Esophagus squamous epithelium (tissue), 5 donors: ENCODE data around the gene THUMPD2. TPM values are rescaled to one million over a fixed set of nuclear protein-coding genes. Genes with fewer than 3 reads are reported as not detected.
A peak's percentile ranks its signal among the peaks of the same experiment; 100 is the strongest.

Experiments
- DNase-seq: peaks from one replicate; lab custom pipeline; 2025; lab: John Stamatoyannopoulos, UW
- H3K27ac ChIP-seq, 4 donors: fragments of 200-600 bp; sonication (generic); one replicate each; pipeline ENCODE4 v1.5.1; 2016 to 2019; ENCODE audit warnings: mild to moderate bottlenecking in 1 of 4
- H3K27me3 ChIP-seq, 4 donors: fragments of 200-600 bp; sonication (generic); 1 replicate in 3 of 4; 2 replicates in 1 of 4; pipeline versions ENCODE4 v1.5.1 to v1.6.0; 2017 to 2021; ENCODE audit warnings: antibody characterized with exemption in 1 of 4
- H3K36me3 ChIP-seq, 3 donors: fragments of 200-600 bp; sonication (generic); one replicate each; pipeline ENCODE4 v1.5.1; 2016 to 2019
- H3K4me1 ChIP-seq, 3 donors: fragments of 200-600 bp; sonication (generic); one replicate each; pipeline ENCODE4 v1.5.1; 2017 to 2019
- H3K4me3 ChIP-seq, 4 donors: fragments of 200-600 bp; sonication (generic); 1 replicate in 3 of 4; 2 replicates in 1 of 4; pipeline ENCODE4 v1.5.1; 2016 to 2019; ENCODE audit warnings: mild to moderate bottlenecking in 2 of 4, moderate library complexity in 1 of 4
- H3K9me3 ChIP-seq, 3 donors: fragments of 200-600 bp; sonication (generic); one replicate each; pipeline ENCODE4 v1.5.1; 2016 to 2019
- POLR2A ChIP-seq, 4 donors: fragments of 450-650 bp; IDR thresholded peaks; one replicate each; pipeline ENCODE4 v1.6.1; 2017; ENCODE audit warnings: antibody characterized with exemption in 4 of 4, mild to moderate bottlenecking in 4 of 4, moderate library complexity in 3 of 4
- WGBS, 2 donors: methylation state at CpG; one replicate each; pipeline ENCODE4 v1.1.5; 2018; 5-methylcytosine and 5-hydroxymethylcytosine counted together
- intact Hi-C: fragments of 100-400 bp; cut with DNase I; formaldehyde crosslinking; loops from one replicate; pipeline ENCODE4 v1.15.0; 2022
- total RNA-seq, 4 donors: library from RNA; depleted of rRNA; stranded (reverse); fragments of >200 nt; gene quantifications; one replicate each; pipeline ENCODE4 v1.1.0, GENCODE V29; 2016
- TF ChIP-seq, protein P1 (sequence below), 6 experiments: fragments of 450-650 bp in 4 of 6; fragments of 200-600 bp in 2 of 6; sonication (generic) in 2 of 6; IDR thresholded peaks; one replicate each; pipeline ENCODE4 v1.5.1; 2016 to 2019; ENCODE audit warnings: antibody characterized with exemption in 6 of 6, mild to moderate bottlenecking in 4 of 6, moderate library complexity in 4 of 6
- donor health status: DM: yes; HTN: yes; CAD: no.

Gene THUMPD2
- total RNA-seq, 4 donors from 2014 or later: 5.2 to 16.4 (median 12.2) TPM

DNA sequence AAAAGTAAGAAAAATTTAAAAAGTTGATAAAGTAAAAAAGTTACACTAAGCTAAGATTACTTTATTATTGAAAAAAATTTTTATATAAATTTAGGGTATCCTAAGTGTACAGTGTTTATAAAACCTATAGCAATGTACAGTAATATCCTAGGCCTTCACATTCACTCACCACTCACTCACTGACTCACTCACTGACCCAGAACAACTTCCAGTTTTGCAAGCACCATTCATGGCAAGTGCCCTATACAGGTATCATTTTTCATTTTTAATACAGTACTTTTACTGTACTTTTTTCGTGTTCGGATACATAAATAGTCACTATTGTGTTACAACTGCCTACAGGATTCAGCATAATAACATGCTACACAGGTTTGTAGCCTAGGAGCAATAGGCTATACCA is 8.9 kb upstream of the THUMPD2 start:
- TF ChIP-seq, protein P1, sequence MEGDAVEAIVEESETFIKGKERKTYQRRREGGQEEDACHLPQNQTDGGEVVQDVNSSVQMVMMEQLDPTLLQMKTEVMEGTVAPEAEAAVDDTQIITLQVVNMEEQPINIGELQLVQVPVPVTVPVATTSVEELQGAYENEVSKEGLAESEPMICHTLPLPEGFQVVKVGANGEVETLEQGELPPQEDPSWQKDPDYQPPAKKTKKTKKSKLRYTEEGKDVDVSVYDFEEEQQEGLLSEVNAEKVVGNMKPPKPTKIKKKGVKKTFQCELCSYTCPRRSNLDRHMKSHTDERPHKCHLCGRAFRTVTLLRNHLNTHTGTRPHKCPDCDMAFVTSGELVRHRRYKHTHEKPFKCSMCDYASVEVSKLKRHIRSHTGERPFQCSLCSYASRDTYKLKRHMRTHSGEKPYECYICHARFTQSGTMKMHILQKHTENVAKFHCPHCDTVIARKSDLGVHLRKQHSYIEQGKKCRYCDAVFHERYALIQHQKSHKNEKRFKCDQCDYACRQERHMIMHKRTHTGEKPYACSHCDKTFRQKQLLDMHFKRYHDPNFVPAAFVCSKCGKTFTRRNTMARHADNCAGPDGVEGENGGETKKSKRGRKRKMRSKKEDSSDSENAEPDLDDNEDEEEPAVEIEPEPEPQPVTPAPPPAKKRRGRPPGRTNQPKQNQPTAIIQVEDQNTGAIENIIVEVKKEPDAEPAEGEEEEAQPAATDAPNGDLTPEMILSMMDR (IDR thresholded peaks at IDR 0.05): no peak
- Histone ChIP-seq H3K9me3 (peaks cover 0 to 21% (median 0%) of the 10 kb centered on the region in 3 donors), H3K27ac (no peak overlapping the region), H3K27me3 (no peaks in the 10 kb centered on the region), H3K4me1 (peaks cover 0 to 3% (median 0%) of the 10 kb centered on the region in 3 donors), H3K36me3 (no peaks in the 10 kb centered on the region), H3K4me3 (no peak overlapping the region)
- WGBS, 2 donors: 60 to 61% methylated on average over 2 of the region's 2 CpGs
- intact Hi-C loops: no loop called here
- no peak for DNase-seq

DNA sequence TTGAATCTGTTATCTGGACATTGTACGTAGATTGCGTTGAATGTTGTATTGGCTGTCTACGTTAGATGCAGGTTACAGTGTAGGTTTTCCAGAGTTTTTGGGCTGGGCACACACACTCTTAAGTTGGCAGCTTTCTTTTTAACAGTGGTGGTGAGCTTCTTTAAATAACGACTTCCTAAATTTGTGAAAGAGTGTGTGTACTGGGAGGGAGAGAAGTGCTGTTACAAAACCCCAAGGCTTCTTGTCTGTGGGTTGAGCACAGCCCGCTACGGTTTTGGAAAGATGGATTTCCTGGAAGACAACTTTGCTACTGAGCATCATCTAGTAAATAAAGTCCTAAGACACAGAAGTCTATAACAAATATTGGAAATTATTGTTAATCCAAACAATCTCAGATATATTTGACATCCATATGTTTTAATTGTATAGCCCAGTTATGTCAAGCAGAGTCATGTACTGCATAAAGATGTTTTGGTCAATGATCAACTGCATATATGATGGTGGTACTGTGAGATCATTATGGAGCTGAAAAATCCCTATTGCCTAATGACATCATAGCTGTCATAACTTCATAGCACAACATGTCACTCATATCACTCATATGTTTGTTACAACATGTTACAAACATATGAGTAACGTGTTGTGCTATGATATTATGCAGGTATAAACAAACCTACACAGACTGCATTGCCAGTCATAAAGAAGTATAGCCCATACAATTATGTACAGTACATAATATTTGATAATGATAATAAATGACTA is 7.9 kb upstream of the THUMPD2 start:
- intact Hi-C loops: no loop called here
- peaks cover 0 to 7% (median 0%) of the 10 kb centered on the region in 3 donors for H3K4me1 ChIP-seq
- TF ChIP-seq, protein P1 (IDR thresholded peaks at IDR 0.05): no peak
- no peak for TF ChIP-seq POLR2A (IDR thresholded peaks at IDR 0.05)
- no peak overlapping the region for H3K4me3 ChIP-seq
- 73 to 82% methylated on average over 7 of the region's 7 CpGs for WGBS, 2 donors
- H3K27me3 ChIP-seq: no peaks in the 10 kb centered on the region
- DNase-seq: no peak
- peaks cover 0 to 21% (median 0%) of the 10 kb centered on the region in 3 donors for H3K9me3 ChIP-seq
- H3K27ac ChIP-seq: no peak overlapping the region
- H3K36me3 ChIP-seq: no peaks in the 10 kb centered on the region

DNA sequence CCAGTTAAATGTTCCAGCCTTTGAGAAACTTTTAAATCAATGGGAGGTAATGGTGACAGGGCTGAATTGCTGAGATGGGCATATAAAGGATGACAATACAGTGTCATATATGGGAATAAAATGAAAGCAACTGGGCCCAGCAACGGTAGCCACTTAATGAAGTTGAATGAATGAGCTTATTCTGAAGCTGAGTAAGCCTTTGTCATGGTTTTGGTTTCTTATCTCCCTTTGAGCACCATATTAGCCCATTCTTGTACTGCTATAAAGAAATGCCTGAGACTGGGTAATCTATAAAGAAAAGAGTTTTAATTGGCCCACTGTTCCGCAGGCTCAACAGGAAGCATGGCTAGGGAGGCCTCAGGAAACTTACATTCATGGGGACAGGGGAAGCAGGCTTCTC is 3.5 kb upstream of the THUMPD2 start:
- Histone ChIP-seq H3K4me3 (no peak overlapping the region), H3K27ac (no peak overlapping the region), H3K27me3 (no peaks in the 10 kb centered on the region), H3K9me3 (no peaks in the 10 kb centered on the region), H3K36me3 (no peaks in the 10 kb centered on the region), H3K4me1 (peaks cover 0 to 23% (median 0%) of the 10 kb centered on the region in 3 donors)
- intact Hi-C loops: no loop called here
- no peak for DNase-seq
- no peak for TF ChIP-seq POLR2A (IDR thresholded peaks at IDR 0.05)
- WGBS, 2 donors: 83 to 92% methylated on average over 2 of the region's 2 CpGs

DNA sequence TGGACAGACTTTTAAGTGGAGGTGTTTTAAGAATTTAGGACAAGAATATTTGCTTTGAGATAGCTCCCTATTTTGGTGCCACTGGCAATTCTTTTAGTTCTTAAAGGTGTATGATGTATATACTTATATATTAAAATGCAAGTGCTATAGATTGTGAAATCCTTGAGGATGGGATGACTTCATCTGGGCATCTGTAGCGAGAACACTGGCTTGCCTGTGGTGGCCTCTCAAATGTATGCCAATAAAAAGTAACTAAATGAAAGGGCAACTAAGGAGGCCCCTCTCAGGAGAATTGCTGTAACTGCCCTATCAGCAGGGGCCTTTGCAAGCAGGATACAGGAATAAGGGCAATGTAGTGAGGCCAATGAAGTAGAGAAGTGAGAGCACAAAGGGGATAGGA is 2.6 kb upstream of the THUMPD2 start:
- 68 to 85% methylated on average over 1 of the region's 1 CpG for WGBS, 2 donors
- H3K9me3 ChIP-seq: no peaks in the 10 kb centered on the region
- no peaks in the 10 kb centered on the region for H3K27me3 ChIP-seq
- no peak overlapping the region for H3K27ac ChIP-seq
- intact Hi-C loops: no loop called here
- no peak overlapping the region for H3K4me3 ChIP-seq
- no peak for DNase-seq
- TF ChIP-seq POLR2A (IDR thresholded peaks at IDR 0.05): no peak
- no peaks in the 10 kb centered on the region for H3K36me3 ChIP-seq
- H3K4me1 ChIP-seq: peaks cover 0 to 32% (median 8%) of the 10 kb centered on the region in 3 donors

DNA sequence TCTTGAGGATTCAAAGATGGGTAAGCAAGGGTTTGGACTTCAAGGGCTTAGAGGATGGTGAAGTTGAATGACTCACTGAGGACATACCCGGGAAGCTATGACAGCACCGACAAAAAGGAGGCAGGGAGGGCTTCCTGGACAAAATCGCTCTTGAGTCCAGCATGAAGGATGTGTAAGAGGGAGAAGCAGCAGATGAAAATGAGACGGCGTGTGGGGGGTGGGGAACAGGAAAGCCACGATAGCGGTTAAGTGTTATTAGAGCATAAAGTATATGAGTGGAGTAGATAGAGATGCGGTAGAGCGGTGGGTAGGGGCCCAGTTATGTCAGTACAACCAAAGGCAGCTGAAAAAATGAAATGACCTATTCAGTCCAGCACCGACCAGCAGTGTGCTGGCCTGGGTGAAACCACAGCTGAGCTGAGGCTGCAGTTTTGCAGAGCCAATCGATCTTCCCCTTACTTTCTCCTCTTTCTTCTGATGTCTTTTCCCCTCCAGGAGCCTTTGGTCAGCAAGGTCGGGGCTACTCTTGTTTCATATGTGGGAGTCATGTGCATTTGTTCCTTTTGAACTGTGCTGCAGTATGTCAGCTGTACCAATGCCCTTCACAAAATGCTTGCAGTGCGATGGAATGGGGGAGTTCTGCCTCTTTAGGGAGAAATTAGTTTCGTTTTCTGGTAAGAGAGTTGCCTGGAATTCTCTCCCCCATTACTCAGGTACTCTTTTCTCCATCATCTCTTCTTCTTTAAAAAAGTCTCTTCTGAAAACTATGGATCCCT is 2.0 kb upstream of the THUMPD2 start:
- intact Hi-C loops: no loop called here
- 58 to 82% methylated on average over 14 of the region's 14 CpGs for WGBS, 2 donors
- TF ChIP-seq, protein P1 (IDR thresholded peaks at IDR 0.05): no peak
- TF ChIP-seq POLR2A (IDR thresholded peaks at IDR 0.05): no peak
- no peak for DNase-seq
- Histone ChIP-seq H3K4me3 (no peak overlapping the region), H3K9me3 (no peaks in the 10 kb centered on the region), H3K36me3 (no peaks in the 10 kb centered on the region), H3K27ac (no peak overlapping the region), H3K4me1 (peaks cover 0 to 35% (median 9%) of the 10 kb centered on the region in 3 donors), H3K27me3 (no peaks in the 10 kb centered on the region)

DNA sequence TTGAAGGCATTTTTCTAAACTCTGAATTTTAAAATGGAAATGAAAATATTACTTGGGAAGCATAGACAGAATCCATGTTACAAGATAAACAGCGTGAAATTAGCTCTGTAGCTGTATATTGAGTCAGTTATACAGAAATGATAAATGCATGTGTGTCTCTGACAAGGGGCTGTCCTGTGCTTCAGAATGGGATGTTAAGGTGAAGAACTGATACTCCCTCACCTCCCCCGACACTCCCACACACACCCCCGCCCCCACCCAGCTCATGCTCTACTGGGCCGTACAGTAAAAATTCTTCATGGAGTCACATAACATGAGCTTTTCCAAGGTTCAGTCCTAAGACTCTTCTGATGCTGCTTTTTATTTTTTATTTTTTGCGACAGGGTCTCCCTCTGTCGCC is 869 bp upstream of the THUMPD2 start:
- intact Hi-C loops: no loop called here
- WGBS, 2 donors: 86 to 98% methylated on average over 6 of the region's 6 CpGs
- H3K4me3 ChIP-seq: peak overlapping the region in 1 of 4 donors; percentile 99
- peaks cover 0 to 40% (median 14%) of the 10 kb centered on the region in 3 donors for H3K4me1 ChIP-seq
- H3K36me3 ChIP-seq: no peaks in the 10 kb centered on the region
- DNase-seq: no peak
- no peaks in the 10 kb centered on the region for H3K9me3 ChIP-seq
- peak overlapping the region in 1 of 4 donors; percentile 94 for H3K27ac ChIP-seq
- H3K27me3 ChIP-seq: no peaks in the 10 kb centered on the region
- TF ChIP-seq, protein P1 (IDR thresholded peaks at IDR 0.05): no peak
- TF ChIP-seq POLR2A (IDR thresholded peaks at IDR 0.05): no peak
